SKM-1 treated with dmso at 0.1 percent for 144 hours (cell line): ENCODE data around the gene SOBP.
A peak's percentile ranks its signal among the peaks of the same experiment; 100 is the strongest.

Experiments
- DNase-seq: peaks from one replicate; lab custom pipeline; 2025; ENCODE audit not compliant: unreplicated experiment; lab: John Stamatoyannopoulos, UW

Gene SOBP

GRCh38 chr6:107674995-107675738 is 185.2 kb downstream of the SOBP start:
- DNase-seq = peak; percentile 68

DNA sequence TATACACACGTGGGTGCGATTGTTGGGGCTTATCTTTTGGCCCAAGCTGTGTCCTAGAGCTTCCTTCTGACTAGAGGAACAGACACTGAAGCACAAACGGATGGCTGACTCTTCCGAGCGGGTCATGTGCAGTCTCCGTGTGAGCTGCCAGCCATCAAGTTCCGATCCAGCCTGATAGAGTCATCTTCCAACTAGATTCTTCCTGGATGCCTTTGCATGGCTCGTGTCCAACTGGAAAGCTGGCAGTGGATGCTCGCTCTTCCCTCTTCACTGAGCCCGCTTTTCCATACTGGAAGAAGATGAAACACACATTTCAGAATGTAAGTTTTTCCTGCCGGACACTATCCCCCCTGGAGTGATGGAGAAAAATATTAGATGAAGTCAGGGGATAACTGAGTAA is 186.1 kb downstream of the SOBP start:
- no peak for DNase-seq

DNA sequence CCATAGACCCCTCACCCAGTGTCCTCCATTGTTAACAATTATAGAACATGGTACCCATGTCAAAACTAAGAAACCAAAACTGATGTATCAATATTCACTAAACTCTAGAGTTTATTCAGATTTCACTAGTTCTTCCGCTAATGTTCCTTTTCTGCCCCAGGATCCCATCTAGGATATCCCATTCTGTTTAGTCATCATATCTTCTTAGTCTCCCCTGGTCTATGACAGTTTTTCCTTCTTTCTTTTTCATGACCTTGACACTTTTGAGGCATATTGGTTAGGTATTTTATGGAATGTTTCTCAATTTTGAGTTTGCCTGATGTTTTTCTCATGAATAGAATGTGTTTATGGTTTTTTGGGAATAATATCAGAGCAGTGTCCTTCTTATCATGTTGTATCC is 187.5 kb downstream of the SOBP start:
- no peak for DNase-seq

GRCh38 chr6:107679457-107679856 is 189.5 kb downstream of the SOBP start:
- DNase-seq = no peak

DNA sequence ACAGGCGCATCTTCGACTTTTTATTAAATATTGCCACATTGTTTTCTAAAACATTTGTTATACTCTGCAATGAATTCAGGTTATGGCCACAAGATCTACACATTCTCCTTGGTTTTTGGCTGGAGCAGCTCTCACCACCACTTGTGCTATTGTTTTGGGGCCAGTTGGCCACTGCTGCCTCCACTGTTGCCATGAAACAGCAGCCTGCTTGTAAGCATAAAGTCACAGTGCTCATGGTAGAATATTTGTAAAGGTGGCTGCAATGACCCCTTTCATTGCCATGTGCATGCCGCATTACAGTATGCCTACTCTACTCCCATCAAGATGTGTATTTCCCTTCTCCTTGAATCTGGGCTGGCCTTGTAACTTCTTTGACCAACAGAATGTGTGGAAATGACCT is 192.8 kb downstream of the SOBP start:
- DNase-seq = no peak

- no peak for DNase-seq
These were observed 193.3 kb downstream of the SOBP start for GRCh38 chr6:107683183-107683582.

GRCh38 chr6:107684996-107685395 is 195.1 kb downstream of the SOBP start:
- no peak for DNase-seq

- DNase-seq = no peak
These were observed 199.3 kb downstream of the SOBP start for GRCh38 chr6:107689190-107689589.

- no peak for DNase-seq
These were observed 200.2 kb downstream of the SOBP start for GRCh38 chr6:107689951-107690642.

DNA sequence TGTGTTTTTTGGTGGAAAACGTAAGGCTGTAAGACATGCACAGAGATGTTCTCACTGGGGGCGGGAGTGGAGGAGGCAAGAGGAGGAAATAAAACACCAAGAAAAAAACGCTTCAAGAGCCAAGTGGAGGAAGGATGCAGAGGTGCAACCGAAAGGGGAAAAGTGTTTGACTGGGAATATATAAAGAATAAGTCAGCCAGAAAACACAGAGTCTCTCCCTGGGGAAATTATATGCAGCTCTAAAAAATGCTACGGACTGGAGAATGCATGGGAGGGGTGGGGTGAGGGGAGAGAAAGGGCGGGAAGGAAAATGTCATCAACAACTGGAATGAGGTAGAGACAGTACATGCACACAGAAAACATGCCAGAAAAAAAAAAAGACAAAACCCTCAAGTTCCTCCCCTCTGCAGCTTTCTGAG is 200.7 kb downstream of the SOBP start:
- no peak for DNase-seq

DNA sequence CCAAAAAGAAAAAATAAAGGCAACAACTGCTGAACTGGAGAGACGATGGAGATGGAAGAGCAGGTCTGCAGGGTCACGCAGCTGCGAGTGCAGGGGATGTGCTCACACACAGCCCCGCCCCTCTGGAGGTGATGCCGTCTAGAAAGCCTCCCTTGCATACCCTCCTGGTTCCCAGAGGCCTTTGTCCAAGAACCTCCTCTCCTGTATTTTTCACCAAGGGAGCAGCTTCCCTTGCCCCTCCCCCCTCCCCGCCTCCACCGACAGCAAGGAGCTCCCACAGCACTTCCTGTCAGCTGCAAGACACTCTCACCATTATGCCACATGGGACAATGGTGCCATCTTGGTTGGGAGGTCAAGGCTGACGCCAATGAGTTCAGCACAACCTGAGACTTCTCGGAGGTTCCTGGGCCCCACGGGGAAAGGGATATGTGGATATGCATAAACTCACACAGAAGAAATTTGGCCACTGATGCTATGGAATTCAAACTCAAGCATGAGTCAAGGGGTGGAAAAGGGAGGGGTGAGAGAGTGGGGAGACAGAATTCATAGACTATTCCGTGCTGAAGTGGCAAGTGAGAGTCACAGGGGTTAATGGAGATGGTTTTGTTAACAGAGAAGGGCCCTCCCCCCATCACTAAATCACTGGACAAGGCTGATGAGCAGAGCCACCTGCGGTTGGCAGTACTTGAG is 201.3 kb downstream of the SOBP start:
- DNase-seq = no peak

DNA sequence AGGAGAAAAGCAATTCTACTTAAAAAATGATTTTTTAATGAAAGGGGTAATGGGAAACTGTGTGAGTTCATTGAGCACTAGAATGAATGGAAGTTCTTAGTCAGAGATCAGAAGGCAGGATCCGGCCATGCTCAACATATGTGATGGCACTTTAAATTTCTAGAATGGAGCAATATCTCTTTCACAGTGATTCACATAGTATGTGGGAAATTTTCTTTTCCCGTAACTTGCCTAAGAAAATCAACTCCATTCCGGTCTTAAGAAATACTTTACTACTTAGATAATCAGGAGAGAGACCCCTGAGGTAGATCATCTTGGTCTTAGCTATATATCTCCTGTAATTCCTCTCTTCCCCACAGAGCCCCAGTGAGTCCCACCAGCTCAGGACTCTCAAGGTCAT is 202.4 kb downstream of the SOBP start:
- DNase-seq = no peak

GRCh38 chr6:107695061-107695720 is 205.3 kb downstream of the SOBP start:
- no peak for DNase-seq

GRCh38 chr6:107697682-107698081 is 207.8 kb downstream of the SOBP start:
- no peak for DNase-seq

GRCh38 chr6:107698146-107698545 is 208.2 kb downstream of the SOBP start:
- DNase-seq = no peak

DNA sequence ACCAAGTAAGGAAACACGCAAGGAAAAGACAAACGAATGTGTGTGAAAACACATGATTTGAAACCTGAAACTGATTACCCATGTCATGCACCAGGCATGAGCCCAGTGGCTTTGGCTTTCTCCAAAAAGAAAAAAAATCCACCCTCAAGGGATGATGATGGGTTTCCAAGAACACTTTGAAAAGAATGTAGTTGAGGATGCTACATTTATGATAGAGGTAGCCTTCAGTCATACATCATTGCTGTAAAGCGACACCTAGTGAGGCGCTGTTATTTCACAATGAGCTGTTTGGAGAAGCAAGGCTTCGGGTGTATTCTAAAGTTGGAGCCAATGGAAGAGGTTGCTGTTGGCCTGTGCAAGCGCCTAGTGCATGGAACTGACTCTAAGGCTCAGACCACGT is 209.3 kb downstream of the SOBP start:
- DNase-seq = no peak

GRCh38 chr6:107699697-107700325 is 209.9 kb downstream of the SOBP start:
- no peak for DNase-seq

DNA sequence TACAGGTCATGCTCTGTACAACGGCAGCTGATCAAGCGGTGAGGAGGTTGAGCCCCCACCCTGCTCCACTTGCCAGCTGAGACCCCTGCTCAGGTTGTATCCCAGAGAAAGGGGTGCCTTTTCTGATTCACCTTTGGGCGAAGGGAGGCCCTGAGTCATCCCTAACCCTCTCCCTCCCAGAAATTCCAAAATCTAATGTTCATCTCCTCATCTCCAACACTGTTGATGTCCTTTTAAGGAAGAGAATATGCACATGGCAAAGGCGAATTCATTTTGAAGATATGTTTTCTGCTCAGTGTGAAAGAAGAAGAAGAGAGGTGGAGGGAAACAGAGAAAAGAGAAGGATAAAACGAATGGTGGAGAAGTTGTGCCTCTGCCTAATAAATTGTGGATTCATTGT is 213.7 kb downstream of the SOBP start:
- no peak for DNase-seq

DNA sequence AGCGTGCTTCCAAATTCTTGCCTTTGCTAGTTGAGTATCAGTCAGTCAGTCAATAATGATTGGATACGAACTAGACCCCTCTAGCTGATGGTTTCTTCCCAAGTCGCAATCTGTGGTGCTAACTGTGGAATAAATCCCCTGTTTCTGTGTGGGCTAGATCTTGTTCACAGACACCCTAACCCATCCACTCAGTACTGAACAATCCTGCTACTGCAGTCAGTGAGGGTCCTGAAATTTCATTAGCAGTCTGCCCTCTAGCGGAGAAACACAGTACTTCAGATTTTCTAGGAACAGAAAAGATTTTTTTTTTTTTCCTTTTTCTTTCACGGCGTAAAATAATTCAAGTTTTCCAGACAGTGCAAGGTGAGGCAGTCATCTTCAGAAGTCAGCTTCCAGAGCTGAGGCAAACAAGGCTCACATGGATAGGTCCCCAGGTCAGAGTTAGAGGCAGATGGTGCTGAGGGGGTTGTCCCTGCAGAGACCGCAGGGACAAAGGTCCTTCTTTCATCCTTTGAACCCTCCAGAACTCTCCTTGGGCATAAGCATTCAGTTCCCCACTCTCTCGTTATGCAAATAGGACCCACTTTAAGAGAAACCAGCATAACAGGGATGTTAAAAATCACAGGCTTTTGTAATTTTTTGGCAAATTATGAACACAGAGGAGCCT is 214.6 kb downstream of the SOBP start:
- peak; percentile 49 for DNase-seq

DNA sequence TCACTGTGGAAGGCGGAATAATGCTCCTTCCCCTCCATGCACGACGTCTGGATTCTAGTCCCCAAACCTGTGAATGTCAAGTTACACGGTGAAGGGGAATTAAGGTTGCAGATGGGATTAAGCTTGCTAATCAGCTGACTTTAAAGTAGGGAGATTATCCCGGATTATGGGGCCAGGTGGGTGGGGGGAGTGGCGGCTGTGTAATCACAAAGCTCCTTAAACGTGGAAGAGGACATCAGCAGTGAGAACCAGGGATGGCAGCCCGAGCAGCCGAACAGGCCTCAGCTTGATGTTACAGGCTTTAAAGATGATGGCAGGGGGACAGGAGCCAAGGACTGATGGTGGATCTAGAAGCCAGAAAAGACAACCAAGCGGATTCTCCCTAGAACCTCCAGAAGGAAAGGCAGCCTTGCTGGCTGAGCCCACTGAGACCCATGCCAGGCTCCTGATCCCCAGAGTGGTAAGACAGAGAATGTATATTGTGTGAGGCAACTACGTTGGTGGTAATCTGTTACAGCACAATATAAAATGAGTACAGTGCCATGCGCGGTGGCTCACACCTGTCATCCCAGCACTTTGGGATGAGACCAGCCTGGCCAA is 216.7 kb downstream of the SOBP start:
- no peak for DNase-seq
